ENCODE measurements around the gene MILR1.

GRCh38 chr17:64509179-64509578 is 60.3 kb downstream of the MILR1 start:
- TF ChIP-seq CTCF (conservative IDR thresholded peaks at IDR 0.05) = no peak
- no peak for TF ChIP-seq ZFX (IDR thresholded peaks at IDR 0.05)
